ENCODE data around the gene UNC119.
"Not testable (repeated sequence)": the region's sequence is repeated elsewhere in the genome, so short reads cannot be mapped to it uniquely, and the experiment has no call there.

UNC119 gene

GRCh38 chr17:28552176-28552999, at the start of gene UNC119:
Gene UNC119 (minus strand): TSS chr17:28552624. CDS start chr17:28552557, 67 bp downstream.
- peak; percentile 55 to 67 for DNase-seq (ENCODE audit: low read depth in 1 of 2, low spot score in 1 of 2)

GRCh38 chr17:28599311-28600184, 47.1 kb upstream of the UNC119 start:
- peak; percentile 13 to 41 for DNase-seq (ENCODE audit: low read depth in 1 of 2, low spot score in 1 of 2)

DNA sequence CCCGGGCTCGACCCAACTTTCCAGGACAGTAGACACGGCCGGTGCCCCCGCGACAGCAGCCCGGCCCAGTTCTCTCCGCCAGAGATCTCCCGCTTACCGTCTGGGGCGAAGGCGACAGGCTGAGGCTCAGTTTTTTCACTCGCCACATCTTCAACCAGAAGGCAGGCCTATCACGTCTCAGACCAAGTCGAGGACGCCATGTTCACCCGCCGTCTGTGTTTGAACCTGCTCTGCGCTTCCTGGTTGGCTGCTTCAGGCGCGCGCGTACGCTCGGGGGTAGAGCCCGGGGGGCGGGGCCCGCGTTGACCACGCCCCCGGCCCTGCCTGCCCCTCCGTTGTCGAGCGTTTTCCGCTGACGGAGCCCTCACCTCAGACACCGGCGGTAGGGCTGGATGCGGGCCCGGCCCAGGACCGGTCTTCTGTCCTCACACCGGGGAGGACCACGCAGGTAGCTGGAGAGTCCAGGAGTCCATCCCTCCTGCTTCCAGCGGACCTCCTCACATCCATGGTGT, 46.4 kb upstream of the UNC119 start, which contains the start of gene SPAG5:
Gene SPAG5, minus strand, starts transcription at position 227 of the 512 bp plus-strand sequence. Its CDS starts 79 bp downstream, at position 148.
- peak; percentile 88 to 94 for DNase-seq (ENCODE audit: low read depth in 1 of 2, low spot score in 1 of 2)

GRCh38 chr17:28598389-28598788, 46.0 kb upstream of the UNC119 start:
- no peak for DNase-seq (ENCODE audit: low read depth in 1 of 2, low spot score in 1 of 2)

DNA sequence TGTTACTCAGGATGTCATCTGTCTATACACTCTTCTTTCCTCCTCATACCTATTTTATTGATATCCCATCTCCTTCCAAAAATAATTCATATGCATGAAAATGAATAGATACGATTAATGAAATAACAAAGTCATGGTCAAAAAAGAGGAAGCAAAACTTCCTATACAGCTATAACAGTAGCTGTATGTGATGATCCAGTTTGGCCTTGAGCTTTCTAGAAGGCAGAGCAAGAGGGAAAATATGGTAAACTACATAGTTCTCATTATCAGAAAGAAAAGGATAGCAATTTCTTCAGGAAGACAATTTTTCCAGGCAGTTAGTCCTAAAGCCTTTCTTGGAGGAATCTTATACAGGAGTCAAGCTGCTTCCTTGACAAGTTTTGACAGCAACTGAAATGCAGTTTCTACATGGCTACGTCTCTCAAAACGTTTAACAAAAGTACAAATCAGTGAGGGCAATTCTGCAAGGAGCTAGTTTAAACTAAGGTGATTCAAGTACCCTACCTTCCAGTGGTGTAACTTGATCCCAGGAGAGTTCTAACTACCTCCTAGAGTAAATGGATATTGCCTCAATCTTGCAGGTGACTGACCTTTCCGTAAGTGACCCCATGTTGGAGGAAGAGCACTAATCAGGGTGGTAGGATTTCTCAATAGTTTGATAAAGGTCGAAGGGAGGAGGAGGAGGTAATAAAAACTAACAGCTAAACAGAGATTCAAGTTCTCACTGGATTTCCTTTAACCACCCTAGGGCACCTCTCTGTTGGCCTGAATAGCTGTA, 45.4 kb upstream of the UNC119 start:
- DNase-seq (ENCODE audit: low read depth in 1 of 2, low spot score in 1 of 2), result no peak

- no peak for DNase-seq (ENCODE audit: low read depth in 1 of 2, low spot score in 1 of 2)
Observed at GRCh38 chr17:28592260-28592659, 39.8 kb upstream of the UNC119 start.

DNA sequence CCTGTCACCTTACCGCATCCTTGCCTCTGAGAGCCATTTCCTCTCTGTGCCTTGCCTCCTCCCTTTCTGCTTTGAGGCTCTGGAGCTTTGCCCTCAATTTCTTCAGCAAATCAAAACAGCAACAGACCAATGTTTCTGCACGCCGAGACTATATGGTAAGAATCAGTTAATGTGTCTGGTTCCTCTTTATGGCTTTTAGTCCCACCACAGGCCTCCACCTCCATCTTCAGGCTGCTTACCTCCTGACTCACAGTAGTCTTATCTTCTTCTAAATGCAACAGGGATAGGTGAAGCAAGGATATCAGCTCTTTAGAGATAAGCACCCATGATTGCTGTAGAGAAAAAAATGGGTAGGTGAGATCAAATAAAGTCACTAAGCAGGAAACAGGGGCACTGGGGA, 33.4 kb upstream of the UNC119 start:
- no peak for DNase-seq (ENCODE audit: low read depth in 1 of 2, low spot score in 1 of 2)

GRCh38 chr17:28584434-28584833, 32.0 kb upstream of the UNC119 start:
- no peak for DNase-seq (ENCODE audit: low read depth in 1 of 2, low spot score in 1 of 2)

DNA sequence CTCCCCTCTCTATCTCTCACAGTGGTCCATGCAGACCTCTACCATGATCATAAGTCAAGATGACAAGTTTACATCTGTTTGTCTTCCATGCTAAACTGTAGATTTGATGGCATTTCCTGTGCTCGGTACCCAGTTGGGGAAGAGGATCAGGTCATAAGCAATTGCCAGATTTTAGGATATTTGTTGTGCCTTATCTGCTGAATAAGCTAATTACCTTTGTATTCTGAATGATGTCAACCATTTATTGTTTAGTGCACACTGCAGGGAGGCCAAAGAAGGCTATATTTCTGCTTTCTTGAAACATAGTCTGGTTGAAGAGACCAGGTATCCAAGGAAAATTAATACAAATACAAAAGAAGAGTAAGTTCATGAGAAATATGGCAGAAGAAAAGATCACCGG, 30.1 kb upstream of the UNC119 start:
- no peak for DNase-seq (ENCODE audit: low read depth in 1 of 2, low spot score in 1 of 2)

DNA sequence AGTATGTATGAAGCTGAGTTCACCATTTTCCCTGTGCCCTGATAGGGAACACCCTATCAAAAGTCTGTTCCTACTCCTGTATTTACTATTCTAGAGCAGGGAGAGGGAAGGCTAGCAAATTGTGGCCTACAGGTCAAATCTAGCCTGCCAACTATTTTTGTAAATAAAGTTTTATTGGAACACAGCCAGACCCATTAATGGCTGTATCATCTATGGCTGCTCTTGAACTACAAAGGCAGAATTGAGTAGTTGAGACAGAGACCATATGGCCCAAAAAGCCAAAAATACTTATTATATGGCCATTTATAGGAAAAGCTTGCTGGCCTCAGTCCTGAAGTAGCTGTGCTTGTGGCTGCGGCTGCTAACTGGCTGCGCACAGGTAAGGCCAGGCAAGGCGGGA, 28.5 kb upstream of the UNC119 start:
- DNase-seq (ENCODE audit: low read depth in 1 of 2, low spot score in 1 of 2), result no peak

DNA sequence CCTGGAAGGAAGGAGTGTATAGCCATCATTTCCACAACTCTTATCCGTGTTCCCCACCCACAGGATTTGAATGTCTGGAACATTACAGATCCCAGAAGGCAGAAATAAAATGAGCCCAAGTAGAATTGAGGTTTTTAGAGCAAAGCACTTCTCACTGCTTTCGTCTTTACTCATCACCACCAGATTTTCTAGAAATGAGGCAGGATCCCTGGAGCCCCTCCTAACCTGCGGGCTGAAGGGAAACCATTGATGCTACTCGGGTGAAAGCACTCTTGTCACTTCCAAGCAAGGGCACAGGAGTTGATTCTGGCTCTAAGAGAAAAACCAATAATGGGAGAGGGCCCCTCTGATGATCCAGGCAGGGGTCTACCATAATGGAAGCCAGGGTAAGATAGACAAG, 27.1 kb upstream of the UNC119 start:
- DNase-seq (ENCODE audit: low read depth in 1 of 2, low spot score in 1 of 2), result no peak

DNA sequence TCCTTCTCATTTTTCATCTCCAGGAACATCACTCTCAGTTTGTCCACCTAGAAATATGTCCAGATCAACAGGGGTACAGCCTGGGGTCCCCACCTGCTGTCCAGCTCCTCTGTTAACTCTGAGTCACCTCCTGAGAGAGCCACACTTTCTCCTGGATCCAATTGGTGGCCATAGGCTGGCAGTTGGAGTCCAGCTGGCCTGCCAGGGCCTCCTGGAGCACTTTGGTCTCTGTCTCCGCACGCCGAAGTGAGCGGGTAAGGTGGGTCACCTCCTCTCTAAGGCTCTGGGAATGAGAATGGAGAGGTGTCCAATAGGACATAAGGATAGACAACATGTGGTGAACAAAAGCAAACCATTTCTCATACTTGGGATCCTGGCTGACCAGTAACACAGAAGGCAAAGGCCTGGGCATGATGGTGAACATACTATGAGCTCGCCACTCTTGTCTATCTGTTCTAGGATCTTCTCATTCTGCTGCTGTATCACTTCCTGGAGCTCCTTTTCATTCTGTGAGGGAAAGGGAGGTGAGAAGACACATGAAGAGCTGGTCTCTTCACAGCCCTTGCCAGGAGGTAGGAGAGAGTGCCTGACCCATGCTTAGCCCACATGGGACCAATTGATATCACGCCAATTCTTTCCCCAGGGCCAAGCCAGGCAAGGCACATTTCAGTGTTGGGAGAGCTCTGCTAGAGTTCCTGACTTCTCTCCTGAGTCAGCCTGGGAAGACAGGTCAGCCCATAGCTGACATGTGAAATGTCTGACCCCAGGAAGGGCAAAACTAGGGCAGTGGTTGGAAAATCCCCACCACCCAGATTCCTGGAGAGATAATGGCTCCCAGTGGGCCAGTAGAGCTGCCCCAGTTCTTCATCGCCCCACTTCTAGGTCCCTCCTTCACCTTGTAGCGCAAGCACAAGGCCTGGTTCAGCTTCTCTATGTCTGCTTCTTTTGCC, 26.1 kb upstream of the UNC119 start:
- DNase-seq (ENCODE audit: low read depth in 1 of 2, low spot score in 1 of 2), result no peak

- no peak for DNase-seq (ENCODE audit: low read depth in 1 of 2, low spot score in 1 of 2)
Observed at GRCh38 chr17:28577466-28577824, 25.0 kb upstream of the UNC119 start.

DNA sequence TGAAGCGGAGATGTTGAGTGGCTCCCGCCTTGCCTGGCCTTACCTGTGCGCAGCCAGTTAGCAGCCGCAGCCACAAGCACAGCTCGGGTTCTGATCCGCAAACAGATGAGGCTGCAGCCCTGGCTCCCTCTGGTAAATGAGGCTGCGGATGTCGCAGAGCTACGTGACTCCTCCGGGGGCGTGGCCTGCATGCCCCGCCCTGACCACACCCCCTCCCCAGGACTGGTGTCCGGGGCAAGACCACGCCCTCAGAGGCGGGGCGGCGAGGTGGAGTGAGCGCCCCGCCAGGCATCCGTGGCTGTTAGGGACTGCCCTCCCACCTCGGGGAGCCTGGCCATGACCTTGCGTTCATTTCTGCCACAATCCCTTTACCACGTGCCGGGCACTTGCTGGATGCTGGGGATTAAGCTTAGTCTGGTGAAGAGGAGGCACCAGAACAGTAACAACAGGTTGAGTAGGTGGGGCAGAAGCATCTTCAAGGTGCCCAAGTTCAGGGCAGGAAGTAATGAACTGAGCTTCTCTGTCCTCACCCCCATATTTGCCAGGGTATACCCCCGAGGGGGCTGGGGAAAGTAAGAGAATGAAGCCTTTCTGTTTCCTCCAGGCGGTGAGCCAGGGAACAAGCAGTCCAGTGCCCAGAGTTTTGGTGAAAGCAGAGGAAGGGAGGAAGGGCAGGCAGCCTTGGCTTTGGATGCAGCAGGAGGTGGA, 24.5 kb upstream of the UNC119 start, which contains the start of gene ALDOC:
Gene ALDOC, minus strand, starts transcription at position 138 of the 708 bp plus-strand sequence. CDS start 1,363 bp downstream, outside the sequence.
- peak; percentile 96 to 97 for DNase-seq (ENCODE audit: low read depth in 1 of 2, low spot score in 1 of 2)

- DNase-seq (ENCODE audit: low read depth in 1 of 2, low spot score in 1 of 2), result not testable (repeated sequence)
Observed at GRCh38 chr17:28576016-28576415, 23.6 kb upstream of the UNC119 start.

DNA sequence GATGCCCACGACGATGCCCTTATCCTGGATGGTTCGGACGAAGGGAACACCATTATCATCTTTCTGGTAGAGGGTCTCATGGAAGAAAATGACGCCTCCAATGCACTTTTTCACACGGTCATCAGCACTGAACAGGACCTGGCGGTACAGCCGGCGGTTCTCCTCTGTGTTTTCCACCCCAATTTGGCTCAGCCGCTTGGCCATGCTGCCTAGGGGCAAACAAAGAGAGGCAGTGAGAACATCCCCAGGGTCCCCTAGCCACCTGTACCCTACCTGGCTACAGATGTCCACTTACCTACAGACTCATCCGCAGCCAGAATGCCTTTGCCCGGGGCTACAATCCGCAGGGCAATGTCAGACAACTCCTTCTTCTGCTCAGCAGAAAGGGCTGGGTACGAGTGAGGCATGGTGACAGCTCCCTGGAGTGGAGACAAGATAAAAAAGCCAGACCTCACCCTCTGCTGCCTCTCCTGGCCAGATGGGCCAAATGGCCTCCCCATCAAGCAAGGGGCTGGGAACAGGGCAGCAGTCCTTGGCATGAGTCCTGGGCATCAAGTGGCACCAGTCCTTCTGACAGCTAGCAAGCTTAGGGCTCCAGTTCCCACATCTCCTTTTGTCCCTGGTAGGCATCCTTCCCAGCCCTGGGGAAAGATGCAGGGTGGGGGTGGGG, 22.8 kb upstream of the UNC119 start:
- DNase-seq (ENCODE audit: low read depth in 1 of 2, low spot score in 1 of 2), result no peak

- DNase-seq (ENCODE audit: low read depth in 1 of 2, low spot score in 1 of 2), result no peak
Observed at GRCh38 chr17:28574526-28574925, 22.1 kb upstream of the UNC119 start.

- no peak for DNase-seq (ENCODE audit: low read depth in 1 of 2, low spot score in 1 of 2)
Observed at GRCh38 chr17:28573966-28574480, 21.6 kb upstream of the UNC119 start.
